ENCODE data around the gene GEMIN7.

DNA sequence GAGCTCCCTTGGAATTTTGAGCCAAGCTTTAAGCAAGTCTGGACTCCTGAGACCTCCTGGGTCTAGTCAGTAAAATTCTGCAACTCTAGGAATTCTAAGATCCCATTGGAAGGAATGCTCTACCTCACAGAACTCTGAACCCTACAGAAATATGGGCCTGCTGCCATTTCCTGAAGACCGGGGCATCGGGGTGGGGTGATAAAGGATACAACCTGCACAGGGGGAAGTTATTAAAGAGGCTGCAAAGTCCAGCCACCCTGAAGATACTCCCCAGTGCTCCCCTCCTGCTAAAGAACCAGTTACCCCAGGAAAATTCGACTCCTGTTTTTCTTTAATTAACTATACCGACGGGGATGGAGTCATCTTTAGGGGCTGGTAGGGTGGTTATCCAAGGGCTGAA, 11.5 kb downstream of the GEMIN7 start:
- no peak for TF ChIP-seq CTCF (IDR thresholded peaks at IDR 0.05)
- TF ChIP-seq POLR2A (IDR thresholded peaks at IDR 0.05): no peak
